ENCODE results near the gene FBXL7. TPM values are rescaled to one million over a fixed set of nuclear protein-coding genes. Genes with fewer than 3 reads are reported as not detected.

FBXL7 gene
- total and polyA plus RNA-seq, 2 of the 8 experiments (the other 6 are each of a cell fraction or from before 2014, with no cell fraction given): 17.7 to 17.8 TPM

GRCh38 chr5:15899481-15899880, 399.5 kb downstream of the FBXL7 start:
- no peak overlapping the region for H4K5ac ChIP-seq (ENCODE audit: insufficient read length, low read depth, low read length)
- ChIA-PET CTCF (ENCODE audit: partially characterized antibody) (interaction anchor here (1.0 kb wide), 1 partner anchor 613 kb away, joined by 3 read pairs; no protein-coding TSS in a partner anchor), POLR2A (ENCODE audit: partially characterized antibody) (no interaction called here)
- no peaks in the 10 kb centered on the region; a peak in 2 of 8 replicates for H3K36me3 ChIP-seq (ENCODE audit: control insufficient read depth in 2 of 4, insufficient read depth in 4 of 4, low read length in 3 of 4)
- no peak overlapping the region for H3K14ac ChIP-seq (ENCODE audit: insufficient read length)
- H3K9ac ChIP-seq (replicated peaks in 1 of 4; ENCODE audit: extremely low read depth in 1 of 4, low read depth in 3 of 4, low read length in 3 of 4): no peak overlapping the region
- H2BK15ac ChIP-seq (ENCODE audit: low read length): no peak overlapping the region
- H3K27ac ChIP-seq (ENCODE audit: low read depth, low read length): no peak overlapping the region
- H4K8ac ChIP-seq (ENCODE audit: extremely low read depth, insufficient read depth, low read length): no peak overlapping the region
- H3K4me1 ChIP-seq (replicated peaks in 1 of 4; ENCODE audit: control insufficient read depth in 3 of 4, insufficient read depth in 4 of 4, low read length in 3 of 4): peaks cover 0 to 2% (median 1%) of the 10 kb centered on the region in 4 experiments; a peak in 2 of 7 replicates
- H2BK12ac ChIP-seq (ENCODE audit: low read depth, low read length): no peak overlapping the region
- no peak overlapping the region for H3K4me3 ChIP-seq (ENCODE audit: extremely low read depth in 1 of 4, insufficient read depth in 2 of 4, low read depth in 3 of 4, low read length in 4 of 4)
- H3K23me2 ChIP-seq (ENCODE audit: low read depth, low read length): no peaks in the 10 kb centered on the region
- WGBS, 2 experiments (ENCODE audit: extremely low coverage in 1 of 2, insufficient coverage in 1 of 2, insufficient read length in 1 of 2, insufficient replicate concordance in 2 of 2, low coverage in 1 of 2, low lambda C conversion rate in 2 of 2, missing lambda C conversion rate in 1 of 2): 87% methylated on average over 1 of the region's 1 CpG; no CpG with 5 or more reads in 1 of the 2 experiments
- H3K79me1 ChIP-seq (ENCODE audit: low read depth, low read length): no peaks in the 10 kb centered on the region; the same call in 1 of the 2 replicates
- no peaks in the 10 kb centered on the region for H3K27me3 ChIP-seq (replicated peaks in 1 of 4; ENCODE audit: control insufficient read depth in 3 of 4, extremely low read depth in 1 of 4, insufficient read depth in 3 of 4, low read length in 3 of 4)
- H3K9me3 ChIP-seq (ENCODE audit: insufficient read depth in 2 of 2, low read depth in 1 of 2, low read length in 1 of 2): no peaks in the 10 kb centered on the region
- no peak overlapping the region for H3K18ac ChIP-seq (ENCODE audit: extremely low read depth, low read length)
- no peak overlapping the region for H3K23ac ChIP-seq (ENCODE audit: insufficient read length)
- TF ChIP-seq SUZ12 (IDR thresholded peaks at IDR 0.05; ENCODE audit: low read length) (no peak), EGR1 (IDR thresholded peaks at IDR 0.05; ENCODE audit: borderline replicate concordance, low read depth, low read length) (no peak), POU5F1 (IDR thresholded peaks at IDR 0.05; ENCODE audit: low read depth, low read length) (no peak), GTF2F1 (IDR thresholded peaks at IDR 0.05; ENCODE audit: borderline replicate concordance, low read depth, low read length) (no peak), CHD1 (IDR thresholded peaks at IDR 0.05; ENCODE audit: low read depth, low read length) (no peak), JUN (IDR thresholded peaks at IDR 0.05; ENCODE audit: low read depth, low read length) (no peak), SIX5 (IDR thresholded peaks at IDR 0.05; ENCODE audit: low read depth, low read length) (no peak), HDAC2 (IDR thresholded peaks at IDR 0.05; ENCODE audit: borderline replicate concordance in 1 of 2, low read depth in 2 of 2, low read length in 2 of 2) (no peak), BCL11A (IDR thresholded peaks at IDR 0.05; ENCODE audit: low read depth in 2 of 2, low read length in 2 of 2) (no peak), POLR2A (IDR thresholded peaks at IDR 0.05; ENCODE audit: control extremely low read depth in 1 of 2, low read depth in 2 of 2, low read length in 2 of 2) (no peak)
- no peak overlapping the region for H2AK5ac ChIP-seq (ENCODE audit: low read depth, low read length)
- H3K79me2 ChIP-seq (ENCODE audit: control insufficient read depth in 1 of 2, insufficient read depth in 2 of 2, low read length in 2 of 2): no peaks in the 10 kb centered on the region
- H2BK20ac ChIP-seq (ENCODE audit: low read length): no peak overlapping the region
- H3K56ac ChIP-seq (replicated peaks; ENCODE audit: insufficient read length, low read depth, low read length): no peak overlapping the region
- H3K4ac ChIP-seq (replicated peaks; ENCODE audit: insufficient read length, low read depth, low read length): no peak overlapping the region
- no peak overlapping the region for H2BK120ac ChIP-seq (replicated peaks; ENCODE audit: low read depth, low read length)
- no peak overlapping the region for H2BK5ac ChIP-seq (ENCODE audit: low read depth, low read length)
- FAIRE-seq (no peak), DNase-seq (ENCODE audit: low read depth in 1 of 2, low spot score in 2 of 2) (no peak)
- no peak overlapping the region for H2AFZ ChIP-seq (ENCODE audit: low read length)
- no peak overlapping the region for H4K91ac ChIP-seq (replicated peaks; ENCODE audit: insufficient read length, low read length)
- H3K4me2 ChIP-seq (ENCODE audit: insufficient read depth in 1 of 2, low read depth in 2 of 2, low read length in 2 of 2): no peak overlapping the region
- no peaks in the 10 kb centered on the region for H4K20me1 ChIP-seq (replicated peaks in 1 of 2; ENCODE audit: control insufficient read depth in 1 of 2, insufficient read depth in 2 of 2, low read length in 2 of 2)

Data from H1 (cell line).